ENCODE data around the gene TOMM40L. TPM values are rescaled to one million over a fixed set of nuclear protein-coding genes. Genes with fewer than 3 reads are reported as not detected.

TOMM40L gene
- total RNA-seq, 1 experiment from 2014 or later, result 9.2 TPM

DNA sequence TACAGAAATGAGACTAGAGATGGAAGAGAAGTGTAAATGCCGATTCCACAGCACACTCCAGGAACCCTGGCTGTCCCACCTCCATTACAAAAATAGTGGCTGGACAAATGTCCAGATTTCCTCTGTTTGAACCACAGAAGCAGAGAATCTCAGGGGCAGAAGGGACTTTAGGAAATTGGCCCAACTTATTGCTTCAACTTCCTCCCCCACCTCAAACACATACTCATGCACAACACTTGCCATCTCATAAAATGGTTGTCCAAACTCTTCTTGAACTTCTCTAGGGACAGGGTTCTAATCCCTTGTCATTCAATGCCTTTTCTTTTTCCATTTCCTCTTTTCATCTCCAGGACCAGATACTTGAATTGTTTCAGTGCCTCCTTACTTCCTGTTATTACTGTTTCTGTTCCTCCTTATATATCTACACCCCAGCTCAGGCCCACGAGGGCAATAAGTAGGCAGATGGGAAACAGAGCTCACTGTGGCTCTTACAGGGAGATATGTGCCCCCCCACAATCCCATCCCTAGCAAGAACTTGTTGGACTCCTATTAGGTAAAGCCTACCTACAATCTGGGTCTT, 40.0 kb upstream of the TOMM40L start:
- CTCF ChIA-PET, result interaction anchor here (0.5 kb wide), 1 partner anchor 15 kb away, joined by 4 read pairs; no protein-coding TSS in a partner anchor
- no peaks in the 10 kb centered on the region for H3K27me3 ChIP-seq (ENCODE audit: control insufficient read depth, insufficient read depth, low read length)
- POLR2A ChIA-PET, result interaction anchor here (0.6 kb wide), 1 partner anchor 11 kb away, joined by 3 read pairs; no protein-coding TSS in a partner anchor
- in situ Hi-C loops (cut with HindIII; ENCODE audit: low pct_unique_long_range_greater_than_20kb, low sequenced_read_pairs), result no loop called here
- no peak overlapping the region for H3K27ac ChIP-seq (ENCODE audit: low read length)
- H3K36me3 ChIP-seq (ENCODE audit: control insufficient read depth, insufficient read depth, low read length), result no peaks in the 10 kb centered on the region
- BruUV-seq (replicated peaks), result no TSS peak
- DNase-seq (ENCODE audit: low read depth, low spot score) (no peak), ATAC-seq (no peak)
- intact Hi-C loops (cut with micrococcal nuclease; ENCODE audit: unreplicated experiment), result no loop called here
- no peak for TF ChIP-seq REST (IDR thresholded peaks at IDR 0.05; ENCODE audit: insufficient read depth in 1 of 2, low read depth in 2 of 2, low read length in 1 of 2)
- no peak for TF ChIP-seq SIN3A (IDR thresholded peaks at IDR 0.05; ENCODE audit: borderline replicate concordance, insufficient read depth, low read depth, low read length)
- TF ChIP-seq POLR2AphosphoS5 (IDR thresholded peaks at IDR 0.05; ENCODE audit: low read depth, low read length), result no peak
- no peak for TF ChIP-seq TCF7L2 (IDR thresholded peaks at IDR 0.05; ENCODE audit: low read depth, low read length)
- no peak for TF ChIP-seq CTCF (IDR thresholded peaks at IDR 0.05)
- no peaks in the 10 kb centered on the region for H3K9me3 ChIP-seq (ENCODE audit: control insufficient read depth, insufficient read depth, low read depth, low read length)
- no peaks in the 10 kb centered on the region for H3K4me1 ChIP-seq (ENCODE audit: control insufficient read depth, insufficient read depth, low read length)
- H3K4me3 ChIP-seq (ENCODE audit: low read depth in 2 of 2, low read length in 2 of 2), result no peak overlapping the region

GRCh38 chr1:161187311-161187710, 38.5 kb upstream of the TOMM40L start:
- in situ Hi-C loops (cut with HindIII; ENCODE audit: low pct_unique_long_range_greater_than_20kb, low sequenced_read_pairs), result no loop called here
- Histone ChIP-seq H3K27me3 (ENCODE audit: control insufficient read depth, insufficient read depth, low read length) (no peaks in the 10 kb centered on the region), H3K4me3 (ENCODE audit: low read depth in 2 of 2, low read length in 2 of 2) (no peak overlapping the region), H3K9me3 (ENCODE audit: control insufficient read depth, insufficient read depth, low read depth, low read length) (no peaks in the 10 kb centered on the region), H3K4me1 (ENCODE audit: control insufficient read depth, insufficient read depth, low read length) (no peaks in the 10 kb centered on the region), H3K27ac (ENCODE audit: low read length) (no peak overlapping the region), H3K36me3 (ENCODE audit: control insufficient read depth, insufficient read depth, low read length) (no peaks in the 10 kb centered on the region)
- POLR2A ChIA-PET, result interaction anchor here (0.7 kb wide), 1 partner anchor 535 kb away, joined by 3 read pairs; no protein-coding TSS in a partner anchor
- intact Hi-C loops (cut with micrococcal nuclease; ENCODE audit: unreplicated experiment), result no loop called here
- no TSS peak for BruUV-seq (replicated peaks)
- DNase-seq (ENCODE audit: low read depth, low spot score) (no peak), ATAC-seq (no peak)
- TF ChIP-seq SIN3A (IDR thresholded peaks at IDR 0.05; ENCODE audit: borderline replicate concordance, insufficient read depth, low read depth, low read length) (no peak), CTCF (IDR thresholded peaks at IDR 0.05) (no peak), POLR2AphosphoS5 (IDR thresholded peaks at IDR 0.05; ENCODE audit: low read depth, low read length) (no peak), TCF7L2 (IDR thresholded peaks at IDR 0.05; ENCODE audit: low read depth, low read length) (no peak), REST (IDR thresholded peaks at IDR 0.05; ENCODE audit: insufficient read depth in 1 of 2, low read depth in 2 of 2, low read length in 1 of 2) (no peak)
- CTCF ChIA-PET, result no interaction called here

All from Panc1 (cell line).